Liver (tissue), 9 donors: ENCODE data around the gene FBN3. TPM values are rescaled to one million over a fixed set of nuclear protein-coding genes. Genes with fewer than 3 reads are reported as not detected.

Experiments
- DNase-seq: peaks from one replicate; pipeline ENCODE4 v3.0.0-alpha.2; 2017; ENCODE audit warnings: low spot score
- H3K27ac ChIP-seq, 2 donors: one replicate each; pipeline ENCODE4 v1.7.0; 2013; ENCODE audit warnings: inconsistent platforms in 2 of 2, low read length in 2 of 2, control low read depth in 1 of 2, low read depth in 1 of 2, mild to moderate bottlenecking in 1 of 2
- H3K27me3 ChIP-seq, 4 donors: one replicate each; pipeline versions ENCODE4 v1.6.1 to v1.7.0; 2013; ENCODE audit warnings: low read length in 3 of 4, inconsistent platforms in 1 of 4, mild to moderate bottlenecking in 1 of 4, moderate library complexity in 1 of 4; ENCODE audit not compliant: control insufficient read depth in 4 of 4, insufficient read depth in 4 of 4
- H3K36me3 ChIP-seq, 4 donors: one replicate each; pipeline versions ENCODE4 v1.6.1 to v1.7.0; 2013; ENCODE audit warnings: low read length in 3 of 4, mild to moderate bottlenecking in 3 of 4, low read depth in 1 of 4, moderate library complexity in 1 of 4; ENCODE audit not compliant: control insufficient read depth in 4 of 4, insufficient read depth in 3 of 4
- H3K4me1 ChIP-seq, 4 donors: one replicate each; pipeline versions ENCODE4 v1.6.1 to v1.7.0; 2013; ENCODE audit warnings: low read length in 3 of 4, mild to moderate bottlenecking in 3 of 4, moderate library complexity in 1 of 4; ENCODE audit not compliant: control insufficient read depth in 4 of 4, insufficient read depth in 4 of 4
- H3K4me3 ChIP-seq, 3 donors: one replicate each; pipeline versions ENCODE4 v1.6.1 to v1.7.0; 2013; ENCODE audit warnings: low read length in 3 of 3, control low read depth in 1 of 3, low read depth in 1 of 3, mild to moderate bottlenecking in 1 of 3
- H3K9ac ChIP-seq, 2 donors: one replicate each; pipeline ENCODE4 v1.7.0; 2013; ENCODE audit warnings: low read length in 2 of 2, mild to moderate bottlenecking in 2 of 2, moderate library complexity in 2 of 2, control low read depth in 1 of 2, low read depth in 1 of 2
- H3K9me3 ChIP-seq, 4 donors: one replicate each; pipeline versions ENCODE4 v1.6.1 to v1.7.0; 2013; ENCODE audit warnings: low read length in 3 of 4; ENCODE audit not compliant: control insufficient read depth in 4 of 4
- EGR1 ChIP-seq, 2 donors: IDR thresholded peaks; 2 replicates each; pipeline ENCODE4 v1.6.1; 2016 to 2018; ENCODE audit warnings: antibody characterized with exemption in 2 of 2, low read depth in 2 of 2
- FOXA2 ChIP-seq: IDR thresholded peaks from 2 replicates; pipeline ENCODE4 v1.6.1; 2016; ENCODE audit warnings: antibody characterized with exemption
- GABPA ChIP-seq, 2 donors: IDR thresholded peaks in 1 of 2; conservative IDR thresholded peaks in 1 of 2; 2 replicates each; pipeline ENCODE4 v1.6.1; 2016; ENCODE audit warnings: antibody characterized with exemption in 2 of 2, mild to moderate bottlenecking in 1 of 2, moderate library complexity in 1 of 2
- HNF4A ChIP-seq, 2 donors: conservative IDR thresholded peaks; 2 replicates each; pipeline ENCODE4 v1.6.1; 2016; ENCODE audit warnings: antibody characterized with exemption in 2 of 2, mild to moderate bottlenecking in 2 of 2
- HNF4G ChIP-seq: IDR thresholded peaks from 2 replicates; pipeline ENCODE4 v1.6.1; 2016; ENCODE audit warnings: antibody characterized with exemption
- JUND ChIP-seq, 2 donors: IDR thresholded peaks; 2 replicates each; pipeline ENCODE4 v1.6.1; 2016; ENCODE audit warnings: antibody characterized with exemption in 2 of 2
- NR2F2 ChIP-seq: IDR thresholded peaks from 2 replicates; pipeline ENCODE4 v1.6.1; 2016; ENCODE audit warnings: antibody characterized with exemption
- RAD21 ChIP-seq, 2 donors: IDR thresholded peaks; 2 replicates each; pipeline ENCODE4 v1.6.1; 2016; ENCODE audit warnings: antibody characterized with exemption in 2 of 2, mild to moderate bottlenecking in 2 of 2
- RXRA ChIP-seq, 2 donors: IDR thresholded peaks; 2 replicates each; pipeline ENCODE4 v1.6.1; 2017 to 2018; ENCODE audit warnings: antibody characterized with exemption in 2 of 2, mild to moderate bottlenecking in 1 of 2
- SP1 ChIP-seq: IDR thresholded peaks from 2 replicates; pipeline ENCODE4 v1.6.1; 2018; ENCODE audit warnings: antibody characterized with exemption, mild to moderate bottlenecking
- TAF1 ChIP-seq: conservative IDR thresholded peaks from 2 replicates; pipeline ENCODE4 v1.6.1; 2016; ENCODE audit warnings: antibody characterized with exemption, mild to moderate bottlenecking
- YY1 ChIP-seq: IDR thresholded peaks from 2 replicates; pipeline ENCODE4 v1.6.1; 2016; ENCODE audit warnings: antibody characterized with exemption, mild to moderate bottlenecking
- WGBS: extraction: QIAGEN DNeasy Blood & Tissue Kit; methylation state at CpG from one replicate; pipeline ENCODE4 v1.1.7; 2013; 5-methylcytosine and 5-hydroxymethylcytosine counted together
- polyA plus RNA-seq, 2 donors: library from polyadenylated mRNA; stranded (reverse) in 1 of 2; unstranded in 1 of 2; fragments of 200-250 nt in 1 of 2; fragments of >200 nt in 1 of 2; fragmentation: Nextera tagmentation in 1 of 2; extraction: Ambion mirVana in 1 of 2; gene quantifications; one replicate each; pipeline versions ENCODE4 v1.2.1 to v1.2.3, GENCODE V29; 2013 to 2015
- total RNA-seq, 2 donors: library from RNA; depleted of rRNA; stranded (reverse); fragments of >200 nt; gene quantifications; one replicate each; pipeline ENCODE4 v1.2.3, GENCODE V29; 2014
- TF ChIP-seq, protein P1 (sequence below): fragments of 150-350 bp; IDR thresholded peaks from 2 replicates; pipeline ENCODE4 v1.5.1; 2017; ENCODE audit warnings: improper control_type of control experiment, low read depth, low read length; ENCODE audit not compliant: missing input control
- TF ChIP-seq, protein P2 (sequence below): IDR thresholded peaks from 2 replicates; pipeline ENCODE4 v1.6.1; 2016; ENCODE audit warnings: antibody characterized with exemption
- TF ChIP-seq, protein P3 (sequence below): IDR thresholded peaks from 2 replicates; pipeline ENCODE4 v1.6.1; 2016; ENCODE audit warnings: antibody characterized with exemption
- donor health status: healthy.
- donor health status: healthy.
- donor health status: healthy.
- donor health status: healthy.
- donor health status: healthy.

The FBN3 gene
- total and polyA plus RNA-seq, 4 donors: under 0.01 to 0.61 (median 0.08) TPM; not detected in 1

DNA sequence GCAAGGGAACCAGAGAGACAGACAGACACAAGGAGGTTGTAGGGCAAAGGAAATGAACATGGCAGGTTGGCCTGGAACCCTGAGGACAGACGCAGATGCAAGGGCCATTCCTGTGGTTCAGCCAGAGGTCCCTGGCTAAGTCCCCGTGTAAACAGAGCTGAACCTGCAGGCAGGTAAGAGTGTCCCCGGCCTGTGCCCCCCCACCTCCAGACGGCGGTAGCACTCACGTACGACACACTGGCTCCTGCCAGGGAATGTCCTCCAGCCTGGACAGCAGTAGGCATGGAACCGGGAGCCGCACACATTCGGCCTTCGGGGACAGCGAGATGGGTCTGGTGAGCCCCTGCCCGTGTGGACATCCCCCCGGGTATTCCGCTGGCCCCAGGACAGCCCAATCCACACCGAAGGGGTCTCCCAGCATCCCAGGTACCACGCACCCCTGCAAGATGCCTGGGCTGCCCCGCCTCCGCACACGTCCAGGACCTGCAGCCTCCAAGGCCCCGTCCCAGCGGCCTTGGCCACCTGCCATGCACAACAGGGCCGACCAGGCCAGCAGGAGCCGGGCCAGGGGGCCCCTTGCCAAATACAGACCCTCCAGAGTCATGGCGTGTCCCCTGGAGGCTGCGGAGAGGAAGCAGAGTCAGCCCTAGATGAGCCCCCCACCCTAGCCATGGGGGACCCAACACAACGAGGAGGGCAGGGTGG lies 2.4 kb downstream of the FBN3 start:
- no peak for DNase-seq
- H3K9ac ChIP-seq: no peak overlapping the region
- peaks cover 0 to 7% (median 4%) of the 10 kb centered on the region in 4 donors for H3K4me1 ChIP-seq
- H3K4me3 ChIP-seq: no peak overlapping the region
- 61% methylated on average over 27 of the region's 27 CpGs for WGBS
- peaks cover 0 to 9% (median 2%) of the 10 kb centered on the region in 4 donors for H3K27me3 ChIP-seq
- no peaks in the 10 kb centered on the region for H3K9me3 ChIP-seq
- H3K27ac ChIP-seq: no peak overlapping the region
- no peaks in the 10 kb centered on the region for H3K36me3 ChIP-seq
- TF ChIP-seq, protein P1, sequence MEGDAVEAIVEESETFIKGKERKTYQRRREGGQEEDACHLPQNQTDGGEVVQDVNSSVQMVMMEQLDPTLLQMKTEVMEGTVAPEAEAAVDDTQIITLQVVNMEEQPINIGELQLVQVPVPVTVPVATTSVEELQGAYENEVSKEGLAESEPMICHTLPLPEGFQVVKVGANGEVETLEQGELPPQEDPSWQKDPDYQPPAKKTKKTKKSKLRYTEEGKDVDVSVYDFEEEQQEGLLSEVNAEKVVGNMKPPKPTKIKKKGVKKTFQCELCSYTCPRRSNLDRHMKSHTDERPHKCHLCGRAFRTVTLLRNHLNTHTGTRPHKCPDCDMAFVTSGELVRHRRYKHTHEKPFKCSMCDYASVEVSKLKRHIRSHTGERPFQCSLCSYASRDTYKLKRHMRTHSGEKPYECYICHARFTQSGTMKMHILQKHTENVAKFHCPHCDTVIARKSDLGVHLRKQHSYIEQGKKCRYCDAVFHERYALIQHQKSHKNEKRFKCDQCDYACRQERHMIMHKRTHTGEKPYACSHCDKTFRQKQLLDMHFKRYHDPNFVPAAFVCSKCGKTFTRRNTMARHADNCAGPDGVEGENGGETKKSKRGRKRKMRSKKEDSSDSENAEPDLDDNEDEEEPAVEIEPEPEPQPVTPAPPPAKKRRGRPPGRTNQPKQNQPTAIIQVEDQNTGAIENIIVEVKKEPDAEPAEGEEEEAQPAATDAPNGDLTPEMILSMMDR: no peak
- TF ChIP-seq SP1: no peak

DNA sequence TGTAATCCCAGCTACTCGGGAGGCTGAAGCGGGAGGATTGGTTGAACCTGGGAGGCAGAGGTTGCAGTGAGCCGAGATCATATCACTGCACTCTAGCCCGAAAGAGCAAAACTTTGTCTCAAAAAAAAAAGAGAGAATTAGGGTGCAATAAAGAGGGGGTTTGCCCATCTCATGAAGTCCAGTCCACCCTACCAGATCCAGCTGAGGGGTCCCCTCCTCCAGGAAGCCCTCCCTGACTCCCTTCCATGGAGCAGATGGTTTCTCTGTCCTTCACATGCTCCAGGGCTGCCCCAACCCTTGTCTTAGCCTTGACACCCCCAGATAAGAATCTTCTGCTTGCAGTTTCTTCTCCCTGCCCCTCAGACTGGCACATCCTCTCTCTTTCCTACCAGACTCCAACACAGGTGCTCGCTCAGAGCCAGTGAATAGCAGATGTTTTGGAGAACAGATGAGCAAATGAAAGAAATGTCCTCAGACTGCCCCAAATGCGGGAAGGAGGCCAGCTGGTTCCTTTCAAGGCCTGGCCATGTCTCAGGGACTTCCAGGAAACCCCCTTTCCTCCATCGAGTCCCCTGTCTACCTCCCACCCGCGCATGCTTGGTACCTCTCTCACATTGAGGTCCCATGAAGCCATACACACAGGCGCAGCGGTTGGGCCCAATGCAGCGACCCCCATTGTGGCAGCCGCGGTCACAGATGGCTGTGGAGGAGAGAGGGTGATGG lies 5.0 kb downstream of the FBN3 start:
- 91% methylated on average over 14 of the region's 14 CpGs for WGBS
- no peaks in the 10 kb centered on the region for H3K36me3 ChIP-seq
- no peak for DNase-seq

DNA sequence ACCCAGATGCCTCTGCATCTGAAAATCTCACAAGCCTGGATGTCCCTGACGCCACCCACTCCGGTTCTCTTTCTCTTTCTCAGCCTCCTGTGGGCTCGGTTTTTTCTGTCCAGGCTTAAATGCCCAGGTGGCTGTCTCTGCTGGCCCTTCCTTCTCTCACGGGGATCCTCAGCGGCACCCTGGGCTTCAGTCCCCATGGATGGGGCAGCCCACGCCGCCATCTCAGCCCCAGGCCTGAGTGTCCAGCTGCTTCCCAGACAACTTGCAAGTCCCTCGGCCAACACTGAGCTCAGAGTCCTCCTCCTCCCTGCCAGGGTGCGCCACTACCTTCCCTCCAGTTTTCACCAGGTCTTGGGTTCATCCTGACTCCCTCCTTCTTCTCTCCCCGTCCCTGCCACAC lies 6.4 kb downstream of the FBN3 start:
- H3K4me3 ChIP-seq: no peak overlapping the region
- H3K36me3 ChIP-seq: no peaks in the 10 kb centered on the region
- H3K27me3 ChIP-seq: peaks cover 0 to 2% (median 1%) of the 10 kb centered on the region in 4 donors
- H3K27ac ChIP-seq: no peak overlapping the region
- 92% methylated on average over 10 of the region's 10 CpGs for WGBS
- peaks cover 0 to 3% (median 0%) of the 10 kb centered on the region in 4 donors for H3K4me1 ChIP-seq
- no peaks in the 10 kb centered on the region for H3K9me3 ChIP-seq
- no peak for DNase-seq
- H3K9ac ChIP-seq: no peak overlapping the region
- no peak for TF ChIP-seq YY1
- no peak for TF ChIP-seq EGR1 (IDR thresholded peaks at IDR 0.05; ENCODE audit: low read depth in 2 of 2)
- TF ChIP-seq JUND (IDR thresholded peaks at IDR 0.05): no peak
- no peak for TF ChIP-seq HNF4G
- no peak for TF ChIP-seq RAD21 (IDR thresholded peaks at IDR 0.05)
- no peak for TF ChIP-seq FOXA2
- no peak for TF ChIP-seq TAF1
- TF ChIP-seq, protein P2, sequence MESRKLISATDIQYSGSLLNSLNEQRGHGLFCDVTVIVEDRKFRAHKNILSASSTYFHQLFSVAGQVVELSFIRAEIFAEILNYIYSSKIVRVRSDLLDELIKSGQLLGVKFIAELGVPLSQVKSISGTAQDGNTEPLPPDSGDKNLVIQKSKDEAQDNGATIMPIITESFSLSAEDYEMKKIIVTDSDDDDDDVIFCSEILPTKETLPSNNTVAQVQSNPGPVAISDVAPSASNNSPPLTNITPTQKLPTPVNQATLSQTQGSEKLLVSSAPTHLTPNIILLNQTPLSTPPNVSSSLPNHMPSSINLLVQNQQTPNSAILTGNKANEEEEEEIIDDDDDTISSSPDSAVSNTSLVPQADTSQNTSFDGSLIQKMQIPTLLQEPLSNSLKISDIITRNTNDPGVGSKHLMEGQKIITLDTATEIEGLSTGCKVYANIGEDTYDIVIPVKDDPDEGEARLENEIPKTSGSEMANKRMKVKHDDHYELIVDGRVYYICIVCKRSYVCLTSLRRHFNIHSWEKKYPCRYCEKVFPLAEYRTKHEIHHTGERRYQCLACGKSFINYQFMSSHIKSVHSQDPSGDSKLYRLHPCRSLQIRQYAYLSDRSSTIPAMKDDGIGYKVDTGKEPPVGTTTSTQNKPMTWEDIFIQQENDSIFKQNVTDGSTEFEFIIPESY: no peak
- TF ChIP-seq GABPA (IDR thresholded peaks at IDR 0.05 in 1 of 2, conservative IDR thresholded peaks at IDR 0.05 in 1 of 2): no peak
- TF ChIP-seq RXRA (IDR thresholded peaks at IDR 0.05): no peak
- TF ChIP-seq, protein P1: no peak
- no peak for TF ChIP-seq NR2F2

More for the DNA sequence above, 5.0 kb downstream of the FBN3 start:
- peaks cover 0 to 7% (median 3%) of the 10 kb centered on the region in 4 donors for H3K4me1 ChIP-seq
- H3K27ac ChIP-seq: no peak overlapping the region
- no peaks in the 10 kb centered on the region for H3K9me3 ChIP-seq
- peaks cover 0 to 9% (median 2%) of the 10 kb centered on the region in 4 donors for H3K27me3 ChIP-seq
- H3K9ac ChIP-seq: no peak overlapping the region
- no peak overlapping the region for H3K4me3 ChIP-seq
- no peak for TF ChIP-seq FOXA2
- no peak for TF ChIP-seq GABPA (IDR thresholded peaks at IDR 0.05 in 1 of 2, conservative IDR thresholded peaks at IDR 0.05 in 1 of 2)
- TF ChIP-seq RXRA (IDR thresholded peaks at IDR 0.05): no peak
- TF ChIP-seq, protein P1: no peak
- TF ChIP-seq HNF4A (conservative IDR thresholded peaks at IDR 0.05): no peak
- no peak for TF ChIP-seq JUND (IDR thresholded peaks at IDR 0.05)
- TF ChIP-seq TAF1: no peak
- no peak for TF ChIP-seq RAD21 (IDR thresholded peaks at IDR 0.05)
- TF ChIP-seq, protein P3, sequence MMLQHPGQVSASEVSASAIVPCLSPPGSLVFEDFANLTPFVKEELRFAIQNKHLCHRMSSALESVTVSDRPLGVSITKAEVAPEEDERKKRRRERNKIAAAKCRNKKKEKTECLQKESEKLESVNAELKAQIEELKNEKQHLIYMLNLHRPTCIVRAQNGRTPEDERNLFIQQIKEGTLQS: no peak
- TF ChIP-seq SP1: no peak
